Activated CD4-positive, alpha-beta T cell treated with anti-CD3 and anti-CD28 coated beads for 36 hours (primary cell): Measurements from ENCODE around the gene SDCCAG8. TPM values are rescaled to one million over a fixed set of nuclear protein-coding genes. Genes with fewer than 3 reads are reported as not detected.

Experiments
- ATAC-seq: fragments of 200-7000 bp; cut with Tn5 transposase; one replicate; pipeline ENCODE4 v1.10.0; 2021; ENCODE audit warnings: mild to moderate bottlenecking, moderate library complexity
- CTCF ChIA-PET: fragments of 350-600 bp; sonication (Branson Sonifier 250); formaldehyde crosslinking; loops from one replicate; lab custom pipeline; 2021; ENCODE audit warnings: antibody characterized with exemption; lab: Charles Lee
- POLR2A ChIA-PET: fragments of 350-600 bp; sonication (Branson Sonifier 250); formaldehyde crosslinking; loops from one replicate; lab custom pipeline; 2021; ENCODE audit warnings: antibody characterized with exemption, inconsistent platforms; lab: Charles Lee
- DNase-seq: peaks from one replicate; pipeline ENCODE4 v3.0.0-alpha.2; 2020
- H3K27ac Mint-ChIP-seq: one replicate; pipeline ENCODE4 v1.8.0; 2021; ENCODE audit warnings: mixed read lengths
- H3K27me3 Mint-ChIP-seq: one replicate; pipeline ENCODE4 v1.8.0; 2021; ENCODE audit warnings: mixed read lengths
- H3K36me3 Mint-ChIP-seq: one replicate; pipeline ENCODE4 v1.8.0; 2021; ENCODE audit warnings: low read depth, mixed read lengths
- H3K4me1 Mint-ChIP-seq: one replicate; pipeline ENCODE4 v1.8.0; 2021; ENCODE audit warnings: mixed read lengths
- H3K4me3 Mint-ChIP-seq: one replicate; pipeline ENCODE4 v1.8.0; 2021; ENCODE audit warnings: mild to moderate bottlenecking, moderate library complexity, mixed read lengths
- H3K9me3 Mint-ChIP-seq: one replicate; pipeline ENCODE4 v1.8.0; 2021; ENCODE audit warnings: low read depth, mixed read lengths
- intact Hi-C, 2 experiments: fragments of 100-400 bp; cut with DNase I in 1 of 2; cut with micrococcal nuclease in 1 of 2; formaldehyde crosslinking; loops; one replicate each; pipeline versions ENCODE4 v1.14.2 to v1.15.1; 2022 to 2024; cut with DNase I, micrococcal nuclease
- microRNA-seq: library from miRNA; unstranded; fragments of <30 nt; microRNA quantifications from one replicate; pipeline ENCODE4 v1.2.0, GENCODE V29; 2021; ENCODE audit warnings: borderline replicate concordance
- total RNA-seq, 2 experiments: library from RNA; stranded (reverse); gene quantifications; one replicate each; pipeline ENCODE4 v1.2.3, GENCODE V29; 2021

The SDCCAG8 gene
- total RNA-seq, 2 experiments from 2014 or later, result 26.4 to 26.5 TPM

GRCh38 chr1:243549108-243549507 is 293.3 kb downstream of the SDCCAG8 start:
- intact Hi-C loops, result no loop called here
- H3K4me3 Mint-ChIP-seq, result no peak overlapping the region
- CTCF ChIA-PET, result interaction anchor here (1.4 kb wide), 1 partner anchor 37 kb away, joined by 6 read pairs; no protein-coding TSS in a partner anchor
- ATAC-seq (no peak), DNase-seq (no peak)
- H3K27ac Mint-ChIP-seq, result no peak overlapping the region
- no peaks in the 10 kb centered on the region for H3K27me3 Mint-ChIP-seq
- peaks cover 9% of the 10 kb centered on the region for H3K36me3 Mint-ChIP-seq
- POLR2A ChIA-PET, result no interaction called here
- no peaks in the 10 kb centered on the region for H3K4me1 Mint-ChIP-seq
- no peaks in the 10 kb centered on the region for H3K9me3 Mint-ChIP-seq

Small RNA genes lying within 50 kb of the gene (microRNA-seq; reads per million reads assigned to microRNA genes)
- 1.8 reads per million for gene MIR4677

Other genes starting within 250 kb of the SDCCAG8 start
- gene CEP170, start 760 bp upstream of the SDCCAG8 start, total RNA-seq, result 10 to 100 TPM; 54.5 to 56.7 TPM